Activated effector memory CD4-positive, alpha-beta T cell treated with anti-CD3 and anti-CD28 coated beads, Interleukin-2, amount 50 U/mL, for 16 hours (primary cell): ENCODE results near the gene AKTIP.
"Not testable (repeated sequence)": the region's sequence is repeated elsewhere in the genome, so short reads cannot be mapped to it uniquely, and the experiment has no call there.

Source experiments
- DNase-seq: peaks from one replicate; pipeline ENCODE4 v3.0.0-alpha.2; 2020

Gene AKTIP

DNA sequence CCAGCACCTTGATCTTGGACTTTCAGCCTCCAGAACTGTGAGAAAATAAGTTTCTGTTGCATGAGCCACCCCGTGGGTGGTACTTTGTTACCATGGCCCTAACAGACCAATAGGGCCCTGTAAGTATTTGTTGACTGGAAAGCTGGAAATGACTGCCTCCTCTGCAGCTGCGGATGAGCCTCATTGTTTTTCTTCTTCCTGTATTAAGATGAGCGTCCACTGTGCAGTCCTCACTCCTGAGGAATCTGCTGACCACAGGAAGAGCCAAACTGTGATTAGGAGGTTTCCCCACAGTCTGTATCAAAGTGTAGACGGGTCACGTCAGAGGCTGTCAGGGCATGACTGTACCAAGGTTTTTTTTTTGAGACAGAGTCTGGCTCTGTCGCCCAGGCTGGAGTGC lies 12.2 kb upstream of the AKTIP start:
- DNase-seq: no peak

DNA sequence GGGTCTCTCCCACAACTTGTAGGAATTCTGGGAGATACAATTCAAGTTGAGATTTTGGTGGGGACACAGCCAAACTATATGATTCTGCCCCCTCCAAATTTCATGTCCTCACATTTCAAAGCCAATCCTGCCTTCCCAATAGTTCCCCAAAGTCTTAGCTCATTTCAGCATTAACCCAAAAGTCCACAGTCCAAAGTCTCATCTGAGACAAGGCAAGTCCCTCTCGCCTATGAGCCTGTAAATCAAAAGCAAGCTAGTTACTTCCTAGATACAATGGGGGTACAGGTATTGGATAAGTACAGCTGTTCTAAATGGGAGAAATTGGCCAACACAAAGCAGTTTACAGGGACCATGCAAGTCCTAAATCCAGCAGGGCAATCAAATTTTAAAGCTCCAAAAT lies 9.8 kb upstream of the AKTIP start:
- not testable (repeated sequence) for DNase-seq

DNA sequence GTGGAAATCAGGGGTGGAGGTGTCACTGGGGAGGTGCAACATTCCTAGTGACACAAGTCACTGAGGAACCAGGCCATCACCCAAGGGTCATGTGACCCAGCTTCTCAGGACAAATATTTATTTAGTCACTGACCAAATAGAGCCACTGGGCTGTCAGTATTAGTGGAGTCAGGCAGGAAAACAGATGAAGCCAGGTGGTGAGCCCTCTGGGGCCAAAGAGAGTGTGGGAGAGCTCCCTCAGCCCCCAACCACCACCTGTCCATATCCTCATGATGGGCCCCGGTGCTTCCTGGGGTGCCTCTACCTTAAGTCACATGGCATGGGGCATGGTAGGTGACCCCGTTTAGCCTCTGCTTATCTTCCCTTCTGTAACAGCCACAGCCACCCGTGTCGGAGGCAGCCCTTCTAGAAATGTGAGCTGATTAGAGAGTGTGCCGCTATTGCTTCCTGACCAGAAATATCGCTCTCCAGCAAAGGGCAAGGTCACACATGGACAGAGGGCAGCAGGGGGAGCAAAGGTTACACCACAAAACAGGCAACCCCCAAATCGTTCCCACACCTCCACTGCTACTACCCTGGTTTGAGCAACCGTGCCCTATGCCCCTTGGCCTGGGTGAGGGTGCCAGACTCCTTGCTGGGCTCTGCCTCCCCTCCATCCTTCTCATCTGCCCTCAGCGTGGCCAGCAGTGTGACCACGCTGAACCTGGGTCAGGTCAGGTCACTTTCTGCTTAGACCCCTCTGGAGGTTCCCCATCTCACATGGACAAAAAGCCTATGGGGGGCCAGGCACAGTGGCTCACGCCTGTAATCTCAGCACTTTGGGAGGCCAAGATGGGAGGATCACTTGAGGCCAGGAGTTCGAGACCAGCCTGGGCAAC lies 8.6 kb upstream of the AKTIP start:
- peak; percentile 61 for DNase-seq

DNA sequence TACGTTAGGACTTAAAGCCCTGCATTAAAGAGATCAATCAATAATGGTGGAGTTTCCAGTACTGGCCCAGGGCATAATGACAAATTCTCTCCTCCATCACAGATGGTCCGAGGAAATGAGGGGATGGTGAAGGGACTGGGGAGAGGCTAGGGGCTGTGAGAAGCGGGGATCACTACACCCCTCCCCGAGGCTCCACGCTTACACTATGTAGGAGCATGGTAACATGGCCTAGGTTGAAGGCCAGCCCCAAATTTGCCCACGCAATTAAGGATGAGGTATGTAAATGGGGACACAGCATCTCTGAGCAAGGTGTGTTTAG lies 8.0 kb upstream of the AKTIP start:
- peak; percentile 43 for DNase-seq

DNA sequence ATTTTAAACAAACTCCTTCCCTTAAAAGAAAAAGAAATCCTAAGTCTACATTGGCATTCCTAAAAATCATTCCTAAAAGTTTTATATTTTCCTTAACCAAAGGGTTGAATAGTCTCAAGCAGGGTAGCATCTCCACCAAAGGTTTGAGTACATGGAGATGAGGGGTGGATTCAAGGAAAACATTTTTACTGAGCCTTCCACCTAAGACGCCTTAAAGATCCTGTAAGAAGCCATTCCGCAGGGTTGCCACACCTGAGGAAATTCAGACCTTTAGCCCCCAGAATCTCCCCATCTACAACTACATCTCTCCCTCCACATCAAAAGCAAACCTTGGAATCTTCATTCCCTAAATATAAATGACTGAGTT lies 7.7 kb upstream of the AKTIP start:
- peak; percentile 12 for DNase-seq

DNA sequence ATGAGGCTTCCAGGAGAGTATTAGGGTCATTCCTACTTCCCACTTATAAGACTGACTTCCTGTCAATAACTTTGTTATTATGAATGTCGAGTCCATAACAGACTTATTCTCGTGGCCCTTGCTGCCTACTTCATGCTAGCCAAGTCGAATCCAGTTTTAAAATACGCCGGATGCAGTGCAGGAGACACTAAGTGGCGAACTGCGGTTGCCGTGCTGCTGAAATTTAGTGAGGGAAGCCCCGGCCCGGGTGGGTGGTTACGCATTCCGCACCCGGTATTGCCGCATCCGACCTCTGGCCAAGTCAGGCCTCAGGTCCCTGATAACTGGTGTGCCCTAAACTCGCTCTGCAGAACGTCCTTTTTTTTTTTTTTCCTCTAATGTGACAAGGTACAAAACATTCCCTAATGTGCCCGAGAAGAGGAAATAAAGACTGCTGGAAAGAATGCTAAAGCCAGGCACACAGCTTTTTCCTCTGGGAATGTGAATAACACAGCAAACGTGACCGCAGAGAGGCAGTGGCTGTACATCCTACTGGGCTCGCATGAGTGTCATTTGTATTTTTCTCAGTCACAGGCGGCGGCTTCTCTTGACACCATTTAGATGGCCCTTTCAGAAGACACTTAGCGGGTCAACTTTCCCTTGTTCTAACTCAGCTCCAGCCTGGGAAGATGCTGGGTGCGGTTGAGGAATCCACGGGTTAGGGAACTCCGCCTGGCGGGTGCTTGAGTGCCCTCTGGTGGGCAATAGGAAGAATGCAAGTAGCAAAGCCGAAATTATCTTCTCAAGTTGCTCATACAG lies 7.1 kb upstream of the AKTIP start:
- DNase-seq: peak; percentile 80

DNA sequence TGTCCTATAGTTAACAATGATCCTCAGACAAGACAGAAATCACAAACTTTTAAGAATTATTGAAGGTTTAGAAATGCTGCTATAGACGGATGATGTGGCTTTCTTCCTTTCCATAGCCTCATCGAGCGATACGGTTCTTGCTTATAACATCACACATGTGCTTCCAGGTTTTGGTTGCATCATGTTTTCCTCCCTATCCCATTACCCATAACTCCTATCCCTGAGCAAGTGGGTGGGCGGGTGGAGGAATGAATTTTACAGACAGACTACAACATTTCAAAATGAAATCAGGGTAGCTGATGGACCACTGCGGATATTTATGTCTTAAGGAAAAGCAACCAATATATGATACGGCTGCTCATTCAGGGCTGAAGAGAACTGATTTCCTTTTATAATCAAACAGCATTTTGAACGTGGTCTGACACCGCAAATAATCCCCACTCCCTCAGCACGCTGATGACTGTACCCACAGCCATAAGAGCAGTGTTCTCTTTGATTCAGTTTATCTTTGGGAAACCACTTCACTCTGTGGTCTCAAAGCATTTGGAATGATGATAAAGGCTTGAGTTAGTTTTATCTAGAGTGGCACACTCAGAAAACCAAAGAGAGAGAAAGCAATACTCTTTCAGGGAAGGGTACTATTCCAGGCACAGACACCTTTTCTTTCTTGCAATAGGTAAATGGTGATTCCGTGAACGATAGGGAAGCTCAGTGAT lies 4.6 kb upstream of the AKTIP start:
- no peak for DNase-seq

DNA sequence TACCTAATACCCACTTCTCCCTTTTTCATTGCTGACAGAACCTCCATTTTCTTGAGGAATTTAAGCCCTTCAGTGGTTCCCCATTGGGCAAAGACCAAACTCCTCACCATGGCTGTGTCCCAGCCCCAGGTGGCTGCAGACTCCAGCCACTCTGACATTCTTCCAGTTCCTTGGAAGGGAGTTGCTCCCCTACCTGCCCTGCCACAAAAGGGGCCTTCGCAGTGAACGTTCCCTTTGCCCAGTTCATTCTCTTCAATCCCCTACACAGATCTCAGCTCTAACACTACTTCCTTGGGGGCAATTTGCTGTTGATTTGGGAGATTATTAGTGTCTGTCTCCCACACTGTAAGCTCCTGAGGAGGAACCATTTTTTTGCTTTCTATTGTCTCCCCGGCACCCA lies 3.2 kb upstream of the AKTIP start:
- peak; percentile 21 for DNase-seq

DNA sequence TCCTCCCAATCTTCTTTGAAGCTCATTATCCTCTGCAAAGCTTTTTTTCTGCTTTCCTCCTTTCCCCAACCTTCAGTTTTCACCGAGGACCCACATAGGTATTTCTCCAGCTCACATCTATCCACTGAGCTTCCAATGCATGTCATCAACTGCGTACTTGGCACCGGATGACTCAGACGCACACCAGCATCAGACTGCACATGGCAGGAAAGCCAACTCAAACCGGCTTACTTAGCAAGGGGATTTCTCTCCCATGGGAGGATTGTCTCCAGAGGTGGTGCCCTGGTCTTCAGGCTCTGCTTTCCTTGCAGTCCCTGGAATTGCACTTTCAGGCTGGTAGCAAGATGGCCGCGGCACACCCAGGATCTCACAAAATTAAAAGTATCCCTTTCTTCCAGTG lies 1.7 kb upstream of the AKTIP start:
- peak; percentile 68 for DNase-seq

DNA sequence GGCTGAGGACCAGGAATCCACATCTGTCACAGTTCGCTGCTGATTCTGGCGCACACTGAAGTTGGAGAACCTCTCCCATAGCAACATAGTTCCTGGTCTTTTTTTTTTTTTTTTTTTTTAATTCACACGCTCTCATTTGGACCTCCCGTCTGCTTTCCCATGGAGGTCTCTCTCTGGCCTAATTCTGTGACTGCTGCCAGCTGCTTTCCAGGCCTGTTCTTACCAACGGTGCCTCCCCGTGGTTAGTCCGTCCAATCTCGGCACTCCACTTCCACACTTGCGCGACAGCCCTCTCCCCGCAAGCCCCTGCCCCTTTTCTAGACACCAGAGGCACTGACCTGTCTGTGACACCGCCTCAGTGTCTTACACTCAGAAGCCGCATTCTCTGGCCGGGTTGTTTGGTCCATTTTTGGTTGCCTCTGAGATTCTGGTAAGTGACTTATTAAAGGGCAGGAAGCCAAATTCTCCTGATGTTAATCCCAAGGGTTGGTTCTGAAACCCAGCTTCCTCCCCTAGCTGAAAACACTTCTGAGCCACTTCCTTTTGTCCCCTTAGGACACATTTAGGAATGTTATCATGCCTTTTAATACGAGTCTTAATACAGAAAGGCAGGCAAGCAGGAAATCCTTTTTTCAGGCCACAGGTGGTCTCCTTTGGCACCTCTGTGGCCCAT lies 1.1 kb upstream of the AKTIP start:
- DNase-seq: peak; percentile 76

DNA sequence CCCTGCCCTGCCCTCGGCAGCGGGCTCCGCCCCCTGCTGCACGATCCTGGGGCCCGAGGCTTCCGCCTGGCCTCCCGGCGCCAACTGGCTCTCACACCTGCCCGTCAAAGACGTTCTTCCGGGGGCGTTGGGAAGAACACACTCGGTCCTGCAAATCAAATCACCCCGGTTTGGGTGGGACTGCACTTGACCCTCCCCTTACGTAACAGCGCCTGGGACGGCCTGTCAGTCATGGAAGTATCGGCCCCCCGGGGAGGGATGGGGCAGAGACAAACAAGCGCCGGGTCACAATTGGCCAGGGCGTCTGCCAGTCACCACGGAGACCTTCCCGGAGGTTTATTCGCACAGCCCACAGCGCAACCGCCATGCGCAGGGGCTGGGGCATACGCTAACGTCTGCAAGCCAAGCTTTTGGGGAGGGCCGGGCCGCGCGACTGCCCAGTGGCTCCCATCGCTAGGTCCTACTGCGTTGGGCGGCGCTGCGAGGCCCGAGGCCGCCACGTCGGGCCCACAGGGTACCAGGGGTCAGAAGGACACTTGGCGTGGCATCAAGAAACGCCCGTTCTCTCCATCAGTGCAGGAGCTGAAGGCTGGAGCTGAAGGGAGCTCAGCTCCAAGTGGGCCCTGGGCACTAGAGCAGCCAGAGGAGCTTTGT lies 388 bp upstream of the AKTIP start:
- peak; percentile 100 for DNase-seq

DNA sequence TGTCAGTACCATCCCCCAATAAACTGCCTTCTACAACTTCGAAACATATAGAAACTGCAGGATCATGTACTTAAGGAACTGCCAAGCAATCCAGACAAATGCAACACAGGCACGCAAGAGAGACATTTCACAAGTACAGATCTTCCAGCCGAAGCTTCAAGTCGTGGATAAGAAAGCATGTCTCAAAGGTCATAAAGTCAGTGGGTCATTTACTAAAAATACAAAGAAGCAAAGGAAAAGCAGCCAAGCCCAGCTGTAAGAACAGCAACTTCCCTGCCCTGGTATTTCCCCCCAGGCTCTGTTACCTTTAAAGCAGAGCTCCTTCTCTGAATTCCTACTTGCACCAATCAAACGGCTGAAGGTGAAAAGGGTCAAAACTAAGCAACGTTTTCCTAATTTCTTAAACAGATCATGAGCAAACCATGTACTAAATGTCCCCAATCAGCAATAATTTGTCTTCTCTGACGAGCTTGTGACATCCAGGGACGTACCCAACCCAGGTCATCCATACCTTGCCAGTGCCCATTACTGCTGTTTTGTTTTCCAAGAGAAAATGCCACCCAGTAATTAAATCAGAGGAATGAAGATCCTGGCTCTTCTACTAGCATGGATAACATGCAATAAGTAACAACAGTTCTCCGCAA lies 1.7 kb downstream of the AKTIP start:
- no peak for DNase-seq

DNA sequence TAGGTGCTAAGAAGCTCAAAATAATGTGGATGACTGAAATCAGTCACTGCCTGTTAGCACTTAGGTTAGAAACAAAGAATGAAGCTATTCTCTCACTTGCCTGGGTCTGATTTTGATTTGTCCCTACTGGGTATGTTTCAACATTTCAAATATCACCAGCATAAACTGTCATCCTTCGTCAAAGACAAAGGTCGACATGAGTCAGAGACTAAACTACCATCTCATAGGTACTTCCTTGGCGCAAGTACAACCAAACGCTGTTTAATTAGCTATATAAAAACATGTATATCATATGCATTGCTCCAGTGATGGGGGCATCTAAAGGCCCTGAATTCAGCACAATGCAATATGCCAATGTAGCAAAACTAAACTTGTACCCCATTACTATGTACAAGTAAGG lies 4.0 kb downstream of the AKTIP start:
- no peak for DNase-seq

DNA sequence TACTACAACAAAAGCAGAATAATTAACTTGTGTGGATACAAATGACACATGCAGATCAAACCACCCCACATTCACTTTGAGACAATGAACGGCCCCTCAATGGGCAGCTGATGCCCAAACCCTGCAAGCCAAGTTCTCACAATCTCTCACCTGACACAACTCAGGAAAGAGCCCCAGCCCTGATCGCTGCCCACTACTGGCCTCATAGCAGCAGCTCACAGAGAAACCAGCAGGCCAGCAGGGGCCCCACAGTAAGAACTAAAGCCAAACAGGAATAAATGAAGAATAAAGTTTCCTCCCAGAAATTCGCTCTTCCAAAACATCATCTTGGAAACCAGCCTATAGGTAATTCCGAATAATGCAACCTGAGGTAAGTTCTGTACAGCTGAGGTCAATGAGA lies 7.7 kb downstream of the AKTIP start:
- no peak for DNase-seq

DNA sequence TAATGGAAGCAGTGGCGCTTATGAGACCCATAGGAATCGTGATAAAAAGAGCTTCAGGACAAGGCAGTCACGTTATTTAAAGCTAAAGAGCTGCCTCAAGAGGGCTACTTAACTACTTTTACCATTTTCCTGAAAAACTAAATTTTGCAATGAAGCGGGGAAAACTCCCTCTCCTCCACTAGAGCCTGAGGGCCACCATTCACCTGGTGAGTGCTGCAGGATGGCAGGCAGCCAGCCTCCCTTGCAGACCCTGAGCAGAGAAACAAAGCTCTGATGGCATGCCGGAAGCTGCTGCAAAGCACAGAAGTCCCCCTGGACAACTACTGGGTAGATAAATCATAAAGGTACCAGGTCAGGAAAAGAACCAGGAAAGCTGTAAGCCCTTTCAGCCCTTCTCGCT lies 8.4 kb downstream of the AKTIP start:
- no peak for DNase-seq

DNA sequence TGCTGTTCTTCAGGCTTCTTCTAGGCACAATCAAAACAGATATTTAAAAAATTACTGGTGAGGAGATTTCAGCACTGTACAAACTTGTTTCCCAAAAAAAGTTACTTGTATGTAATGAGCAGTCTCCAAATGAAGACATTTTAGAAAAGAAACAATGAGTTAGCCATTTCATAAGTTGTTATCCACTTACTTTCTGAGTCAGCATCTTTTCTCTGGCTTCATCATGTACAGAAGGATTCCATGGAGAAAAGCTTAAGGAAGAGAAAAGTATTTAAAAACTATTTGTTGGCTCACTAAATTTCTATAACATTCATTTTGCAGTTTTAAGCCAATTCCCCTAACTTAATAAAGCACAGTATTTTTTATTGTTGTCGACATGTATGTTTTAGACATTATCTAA lies 10.5 kb downstream of the AKTIP start:
- no peak for DNase-seq

DNA sequence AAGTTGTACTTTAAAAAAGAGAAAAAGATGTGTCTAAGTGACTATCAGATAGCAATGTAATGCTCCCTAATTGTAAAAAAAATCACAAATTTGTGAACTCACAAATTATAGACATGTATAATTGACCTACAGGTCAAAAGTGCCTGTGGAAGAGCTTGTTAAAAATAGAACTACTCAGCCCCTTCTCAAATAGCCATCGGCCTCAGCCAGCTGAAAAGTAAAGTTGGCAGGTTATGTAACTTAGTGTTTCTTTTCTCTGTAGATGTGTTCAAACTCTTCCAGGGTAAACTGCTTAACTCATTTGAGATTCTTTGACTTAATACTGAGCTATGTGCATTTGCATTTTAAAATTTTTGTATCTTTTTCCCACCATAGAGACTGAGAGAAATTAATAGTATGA lies 13.3 kb downstream of the AKTIP start:
- no peak for DNase-seq

DNA sequence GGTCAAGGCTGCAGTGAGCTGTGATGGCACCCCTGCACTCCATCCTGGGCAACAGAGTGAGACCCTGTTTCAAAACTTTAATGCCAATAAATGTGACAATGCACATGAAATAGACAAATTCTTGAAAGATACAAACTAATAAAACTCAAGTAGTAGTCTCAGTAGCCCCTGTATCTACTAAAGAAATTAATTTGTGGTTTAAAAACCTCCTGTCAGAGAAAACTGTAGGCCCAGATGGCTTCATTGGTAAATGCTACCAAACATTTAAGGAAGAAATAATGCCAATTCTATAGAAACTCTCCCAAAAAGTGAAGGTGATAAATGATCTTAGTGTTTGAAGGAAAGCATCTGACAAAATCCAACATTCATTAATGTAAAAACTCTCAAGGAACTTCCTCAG lies 16.8 kb downstream of the AKTIP start:
- DNase-seq: no peak

DNA sequence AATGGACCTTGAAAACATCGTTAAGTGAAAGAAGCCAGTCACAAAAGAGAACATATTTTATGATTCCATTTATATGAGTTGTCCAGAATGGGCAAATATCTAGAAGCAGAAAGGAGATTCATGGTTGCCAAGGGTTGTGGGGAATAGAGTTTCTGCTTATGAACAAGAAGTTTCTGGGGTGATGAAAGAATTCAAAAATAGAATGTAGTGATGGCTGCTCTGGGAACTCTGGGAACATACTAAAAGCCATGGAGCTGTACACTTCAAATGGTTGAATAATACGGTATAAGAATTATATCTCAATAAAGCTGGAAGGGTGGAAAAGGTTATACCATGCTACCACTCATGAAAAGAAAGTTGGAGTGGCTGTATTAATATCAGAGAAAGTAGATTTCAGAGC lies 18.5 kb downstream of the AKTIP start:
- DNase-seq: no peak

DNA sequence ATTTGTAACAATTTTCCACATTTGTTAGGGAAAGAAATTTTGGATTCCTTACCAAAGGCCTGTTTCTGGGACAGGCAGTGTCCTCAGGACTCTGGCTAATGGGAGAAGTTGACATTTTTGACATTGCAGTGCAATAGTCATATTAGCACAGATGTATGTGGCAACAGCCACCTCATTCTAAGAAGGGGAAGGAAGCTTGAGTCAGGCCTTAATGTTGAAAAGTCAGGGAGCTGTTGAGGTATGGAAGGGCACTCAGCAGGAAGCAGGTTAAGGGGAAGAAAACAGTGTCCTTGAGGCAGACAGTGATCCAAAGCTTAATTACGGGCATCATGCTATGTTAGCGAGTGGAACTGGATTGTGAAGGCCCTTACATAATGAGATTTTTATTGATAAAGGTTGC lies 20.9 kb downstream of the AKTIP start:
- DNase-seq: no peak

DNA sequence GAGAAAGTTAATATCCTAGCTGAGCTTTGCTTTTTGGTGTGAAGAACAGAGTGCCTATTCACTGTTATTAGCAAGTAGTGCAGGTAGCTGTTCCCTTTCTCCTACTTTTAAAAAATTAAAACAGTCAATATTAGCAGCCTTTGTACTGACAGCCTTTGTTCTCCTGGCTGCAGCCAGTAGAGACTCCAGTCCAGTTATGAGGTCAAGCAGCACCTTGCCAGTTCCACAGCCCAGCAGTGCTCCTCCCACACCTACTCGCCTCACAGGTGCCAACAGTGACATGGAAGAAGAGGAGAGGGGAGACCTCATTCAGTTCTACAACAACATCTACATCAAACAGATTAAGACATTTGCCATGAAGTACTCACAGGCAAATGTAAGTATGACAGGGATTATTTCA lies 22.6 kb downstream of the AKTIP start:
- DNase-seq: no peak

DNA sequence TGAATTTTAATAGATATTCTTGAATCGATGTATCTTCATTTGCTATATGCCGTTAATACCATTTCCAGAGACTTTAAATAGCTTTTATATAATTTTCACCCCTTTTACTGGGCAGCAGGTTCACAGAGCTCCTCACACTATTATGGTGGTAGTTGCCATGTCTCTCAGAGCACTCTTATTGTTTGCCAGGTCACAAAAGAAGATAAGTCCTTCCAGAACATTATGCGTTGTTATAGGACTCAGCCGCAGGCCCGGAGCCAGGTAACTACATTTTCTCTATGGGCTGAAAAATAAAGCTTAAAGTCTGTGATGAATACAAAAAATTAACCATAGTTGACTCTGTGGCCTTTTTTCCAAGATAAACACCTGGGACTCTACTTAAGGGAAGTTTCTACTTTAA lies 24.0 kb downstream of the AKTIP start:
- no peak for DNase-seq
